ENCODE data around the gene TICRR. TPM values are rescaled to one million over a fixed set of nuclear protein-coding genes. Genes with fewer than 3 reads are reported as not detected.

The TICRR gene
- total RNA-seq, 1 experiment from 2014 or later = 15.2 TPM

GRCh38 chr15:89629829-89630228 lies 54.6 kb downstream of the TICRR start:
- DNase-seq (ENCODE audit: low spot score) = no peak

DNA sequence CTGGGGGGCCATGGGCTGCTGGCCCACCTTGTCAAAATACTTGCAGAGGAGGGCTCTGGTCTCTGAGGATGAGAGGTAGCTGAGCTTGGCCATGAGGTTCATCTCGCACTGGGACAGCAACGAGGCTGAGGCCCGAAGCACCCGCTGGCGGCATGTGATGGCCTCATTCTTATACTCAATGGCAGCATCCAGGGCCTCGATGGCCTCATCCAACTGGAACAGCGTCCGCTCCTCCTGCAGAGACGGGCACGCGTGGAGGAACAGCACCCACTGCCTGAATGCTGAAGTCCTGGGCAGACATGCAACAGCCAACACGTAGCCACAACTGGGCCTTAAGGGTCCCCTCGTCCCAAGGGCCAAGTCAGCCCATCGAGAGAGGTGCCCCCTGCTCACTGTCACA lies 55.0 kb downstream of the TICRR start:
- no peak for DNase-seq (ENCODE audit: low spot score)

- DNase-seq (ENCODE audit: low spot score) = no peak
These were observed 56.0 kb downstream of the TICRR start for GRCh38 chr15:89630974-89631901.

GRCh38 chr15:89631902-89632264 lies 56.6 kb downstream of the TICRR start:
- no peak for DNase-seq (ENCODE audit: low spot score)

- DNase-seq (ENCODE audit: low spot score) = no peak
These were observed 57.5 kb downstream of the TICRR start for GRCh38 chr15:89632563-89633430.

- no peak for DNase-seq (ENCODE audit: low spot score)
These were observed 58.3 kb downstream of the TICRR start for GRCh38 chr15:89633585-89633984.

- DNase-seq (ENCODE audit: low spot score) = no peak
These were observed 65.0 kb downstream of the TICRR start for GRCh38 chr15:89640245-89640644.

DNA sequence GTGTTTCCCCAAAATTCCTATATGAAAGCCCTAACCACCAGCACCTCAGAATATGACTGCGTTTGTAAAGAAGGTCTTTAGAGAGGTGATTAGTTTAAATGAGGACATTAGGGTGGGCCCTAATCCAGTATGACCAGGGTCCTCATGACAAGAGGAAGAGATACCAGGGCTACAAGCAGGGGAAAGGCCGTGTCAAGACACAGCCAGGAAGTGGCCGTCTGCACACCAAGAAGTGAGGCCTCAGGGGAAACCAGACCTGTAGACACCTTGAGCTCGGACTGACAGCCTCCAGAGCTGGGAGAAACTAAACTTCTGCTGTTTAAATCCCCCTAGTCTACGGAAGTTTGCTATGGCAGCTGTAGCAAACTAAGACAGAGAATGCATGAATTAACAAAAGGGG lies 65.8 kb downstream of the TICRR start:
- no peak for DNase-seq (ENCODE audit: low spot score)

GRCh38 chr15:89642106-89642505 lies 66.8 kb downstream of the TICRR start:
- DNase-seq (ENCODE audit: low spot score) = no peak

- no peak for DNase-seq (ENCODE audit: low spot score)
These were observed 70.4 kb downstream of the TICRR start for GRCh38 chr15:89645680-89646079.

- DNase-seq (ENCODE audit: low spot score) = no peak
These were observed 71.3 kb downstream of the TICRR start for GRCh38 chr15:89646416-89647141.

- peak; percentile 90 for DNase-seq (ENCODE audit: low spot score)
These were observed 72.1 kb downstream of the TICRR start for GRCh38 chr15:89647191-89647851.

DNA sequence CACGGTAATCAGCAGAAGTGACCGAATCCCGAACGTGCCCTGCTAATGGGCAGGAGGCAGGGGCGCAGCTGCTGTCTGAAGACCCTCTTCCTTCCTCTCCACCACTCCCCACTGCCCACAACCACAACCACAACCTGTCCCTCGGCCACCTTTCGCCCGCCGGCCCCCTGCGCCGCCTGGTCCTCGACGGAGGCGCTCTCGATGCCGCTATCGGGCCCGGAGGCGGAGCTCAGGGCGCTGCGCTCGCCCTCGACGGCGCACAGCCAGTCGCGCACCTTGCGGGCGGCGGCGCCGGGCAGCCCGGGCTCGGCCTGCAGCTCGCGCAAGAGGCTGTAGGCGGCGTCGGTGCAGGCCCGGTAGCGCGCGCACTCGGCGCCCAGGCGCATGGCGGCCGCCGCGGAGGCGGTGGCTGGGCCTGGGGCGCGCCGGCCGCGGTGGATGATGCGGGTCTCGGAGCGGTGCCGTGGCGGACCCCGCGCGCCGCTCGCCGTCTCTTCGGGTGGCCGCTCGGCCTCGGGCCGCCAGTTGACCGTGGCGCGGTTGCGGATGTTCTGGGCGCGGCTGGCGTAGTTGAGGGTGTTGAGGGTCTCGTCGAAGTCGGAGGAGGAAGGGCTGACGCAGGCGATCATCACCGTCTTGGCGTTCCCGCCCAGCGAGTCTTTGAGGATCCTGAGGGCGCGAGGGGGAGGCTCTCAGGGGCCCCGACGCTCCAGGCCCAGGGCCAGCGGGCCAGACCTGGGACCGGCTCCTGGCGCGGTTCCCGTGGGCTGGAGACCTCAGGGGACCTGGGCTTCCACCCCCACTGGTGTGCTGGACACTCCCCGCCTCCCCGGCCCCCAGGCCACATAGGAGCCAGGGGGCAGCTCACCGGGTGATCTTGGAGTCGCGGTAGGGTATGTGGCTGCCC lies 73.1 kb downstream of the TICRR start:
- no peak for DNase-seq (ENCODE audit: low spot score)

DNA sequence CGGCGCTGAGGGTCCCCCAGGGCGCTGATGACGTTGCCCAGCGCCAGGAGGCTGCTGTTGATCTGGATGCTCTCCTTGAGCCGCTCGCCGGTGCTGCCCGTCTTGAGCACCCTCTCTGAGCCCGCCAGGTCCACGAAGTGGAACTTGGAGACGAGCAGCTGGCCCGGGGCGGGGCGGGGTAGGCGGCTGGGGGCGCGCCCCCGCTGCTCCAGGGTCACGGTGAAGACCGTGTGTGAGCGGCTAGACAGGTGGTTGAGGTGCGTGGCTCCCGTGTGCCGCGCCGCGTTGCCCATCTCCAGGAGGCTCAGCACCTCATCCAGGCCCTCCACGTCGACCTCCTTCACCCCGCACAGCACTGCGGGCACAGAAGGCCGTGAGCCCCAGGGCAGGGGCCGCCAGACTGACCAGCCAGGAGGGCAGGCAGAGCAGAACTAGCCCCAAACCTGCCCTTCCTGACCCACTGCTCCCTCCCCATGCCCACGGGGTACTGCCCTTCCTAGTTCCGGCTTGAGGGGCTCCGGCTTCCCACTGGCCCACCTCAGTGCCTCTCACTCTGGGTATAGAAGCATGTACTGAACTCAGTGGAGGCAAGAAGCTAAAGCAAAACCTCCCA lies 73.8 kb downstream of the TICRR start:
- DNase-seq (ENCODE audit: low spot score) = no peak

DNA sequence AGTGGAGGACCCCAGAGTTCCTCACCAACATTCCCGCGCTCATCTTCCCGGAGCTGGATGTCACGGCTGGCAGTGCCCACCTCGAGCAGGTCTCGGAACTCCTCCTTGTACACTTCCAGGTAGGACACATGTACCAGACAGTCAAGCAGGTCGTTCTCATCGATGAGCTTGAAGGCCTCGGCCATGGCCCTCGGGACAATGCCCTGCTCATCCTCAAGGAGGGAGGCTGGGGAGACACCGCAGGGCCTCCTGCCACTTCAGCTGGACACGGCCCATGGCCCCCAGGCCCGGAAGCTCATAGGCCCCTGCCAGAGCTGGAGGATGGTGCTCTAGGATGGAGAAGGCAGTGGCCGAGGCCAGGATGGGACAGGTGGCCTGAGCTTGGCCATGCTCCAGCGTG lies 74.4 kb downstream of the TICRR start:
- DNase-seq (ENCODE audit: low spot score) = no peak

DNA sequence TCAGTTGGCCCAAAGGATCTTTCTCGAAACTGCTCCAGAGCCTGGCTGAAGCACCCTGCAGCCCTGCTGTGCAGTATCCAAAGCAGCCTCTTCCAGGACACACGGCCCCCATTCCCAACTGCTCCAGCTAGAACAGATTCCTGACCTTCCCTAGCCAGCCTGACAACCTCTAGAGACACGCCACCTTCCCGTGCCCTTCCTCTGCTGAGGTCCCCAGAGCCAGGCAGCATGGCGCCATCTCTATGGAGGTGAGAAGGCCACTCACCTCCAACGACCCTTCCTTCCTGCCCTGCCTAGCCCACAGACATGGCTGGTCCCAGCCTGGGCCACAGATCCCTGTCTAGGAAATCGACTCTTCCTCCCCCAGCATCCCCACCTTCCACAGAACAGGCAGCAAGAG lies 76.9 kb downstream of the TICRR start:
- no peak for DNase-seq (ENCODE audit: low spot score)

GRCh38 chr15:89652666-89653065 lies 77.4 kb downstream of the TICRR start:
- no peak for DNase-seq (ENCODE audit: low spot score)

DNA sequence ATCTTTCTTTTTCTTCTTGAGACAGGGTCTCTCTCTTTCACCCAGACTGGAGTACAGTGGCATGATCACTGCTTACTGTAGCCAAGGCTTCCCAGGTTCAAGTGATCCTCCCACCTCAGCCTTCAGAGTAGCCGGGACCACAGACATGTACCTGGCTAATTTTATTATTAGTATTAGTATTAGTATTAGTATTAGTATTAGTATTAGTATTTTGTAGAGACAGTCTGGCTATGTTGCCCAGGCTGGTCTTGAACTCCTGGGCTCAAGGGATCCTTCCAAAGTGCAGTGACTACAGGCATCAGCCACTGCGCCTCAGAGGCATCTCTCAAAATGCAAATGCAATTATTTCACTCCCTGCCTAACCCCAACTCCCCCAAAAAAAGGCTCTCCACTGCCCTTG lies 78.3 kb downstream of the TICRR start:
- DNase-seq (ENCODE audit: low spot score) = no peak

DNA sequence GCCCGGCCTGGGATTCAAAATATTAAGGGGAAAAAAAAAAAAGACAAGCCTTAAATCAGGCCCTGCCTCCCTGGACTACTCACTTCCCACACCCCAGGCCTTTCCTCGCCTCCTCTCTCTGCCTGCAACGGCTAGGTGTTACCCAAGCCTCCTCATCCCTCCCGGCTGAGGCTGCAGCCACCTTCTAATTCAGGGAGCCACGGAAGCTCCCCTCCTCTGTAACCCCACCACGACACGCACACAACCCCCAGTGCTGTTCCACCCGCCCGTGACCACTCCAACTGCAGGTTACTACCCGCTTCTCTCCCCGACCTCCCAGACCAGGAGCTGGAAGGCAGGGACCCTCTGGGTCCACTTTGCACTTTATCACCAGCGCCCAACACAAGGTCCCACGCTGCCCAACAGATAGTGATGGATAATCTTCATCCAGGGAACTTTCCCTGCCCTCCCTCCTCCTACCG lies 79.1 kb downstream of the TICRR start:
- DNase-seq (ENCODE audit: low spot score) = no peak

Measured in HT-29 (cell line).